GM21381 (cell line): Measurements from ENCODE around the gene IZUMO4.

Experiments
- ATAC-seq: cut with Tn5 transposase; IDR thresholded peaks from one replicate; pipeline ENCODE4 v1.9.1; 2021; ENCODE audit warnings: mild to moderate bottlenecking, moderate library complexity; ENCODE audit not compliant: unreplicated experiment

Gene IZUMO4

DNA sequence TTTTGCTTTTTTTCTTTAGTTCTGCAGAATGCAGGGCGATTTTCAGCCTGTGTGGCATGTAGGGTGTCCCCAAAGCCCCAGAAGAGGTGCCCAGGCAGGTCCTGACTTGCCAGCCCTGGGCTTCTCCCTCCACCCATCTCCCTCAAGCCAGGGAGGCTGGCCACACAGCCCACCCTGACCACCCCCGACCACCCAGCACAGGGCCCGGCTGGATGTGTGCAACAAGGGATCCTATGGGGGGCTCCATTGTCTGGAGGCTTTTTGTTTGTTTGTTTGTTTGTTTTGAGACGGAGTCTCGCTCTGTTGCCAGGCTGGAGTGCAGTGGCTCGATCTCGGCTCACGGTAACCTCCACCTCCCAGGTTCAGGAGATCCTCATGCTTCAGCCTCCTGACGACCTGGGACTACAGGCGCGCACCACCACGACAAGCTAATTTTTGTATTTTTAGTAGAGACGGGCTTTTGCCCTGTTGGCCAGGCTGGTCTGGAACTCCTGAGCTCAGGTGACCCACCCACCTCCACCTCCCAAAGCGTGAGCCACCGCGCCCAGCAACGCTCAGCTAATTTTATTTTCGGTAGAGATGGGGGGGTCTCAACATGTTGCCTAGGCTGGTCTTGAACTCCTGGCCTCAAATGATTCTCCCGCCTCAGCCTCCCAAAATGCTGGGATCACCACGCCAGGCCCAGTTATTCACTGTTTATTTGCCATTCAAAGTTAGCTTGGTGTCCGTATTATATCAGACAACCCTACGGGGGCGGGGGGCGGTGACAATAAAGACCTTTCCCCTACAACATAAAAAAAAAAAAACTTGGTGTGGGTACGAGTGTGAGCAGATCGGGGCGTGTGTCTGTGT, 37.9 kb upstream of the IZUMO4 start:
- no peak for ATAC-seq

DNA sequence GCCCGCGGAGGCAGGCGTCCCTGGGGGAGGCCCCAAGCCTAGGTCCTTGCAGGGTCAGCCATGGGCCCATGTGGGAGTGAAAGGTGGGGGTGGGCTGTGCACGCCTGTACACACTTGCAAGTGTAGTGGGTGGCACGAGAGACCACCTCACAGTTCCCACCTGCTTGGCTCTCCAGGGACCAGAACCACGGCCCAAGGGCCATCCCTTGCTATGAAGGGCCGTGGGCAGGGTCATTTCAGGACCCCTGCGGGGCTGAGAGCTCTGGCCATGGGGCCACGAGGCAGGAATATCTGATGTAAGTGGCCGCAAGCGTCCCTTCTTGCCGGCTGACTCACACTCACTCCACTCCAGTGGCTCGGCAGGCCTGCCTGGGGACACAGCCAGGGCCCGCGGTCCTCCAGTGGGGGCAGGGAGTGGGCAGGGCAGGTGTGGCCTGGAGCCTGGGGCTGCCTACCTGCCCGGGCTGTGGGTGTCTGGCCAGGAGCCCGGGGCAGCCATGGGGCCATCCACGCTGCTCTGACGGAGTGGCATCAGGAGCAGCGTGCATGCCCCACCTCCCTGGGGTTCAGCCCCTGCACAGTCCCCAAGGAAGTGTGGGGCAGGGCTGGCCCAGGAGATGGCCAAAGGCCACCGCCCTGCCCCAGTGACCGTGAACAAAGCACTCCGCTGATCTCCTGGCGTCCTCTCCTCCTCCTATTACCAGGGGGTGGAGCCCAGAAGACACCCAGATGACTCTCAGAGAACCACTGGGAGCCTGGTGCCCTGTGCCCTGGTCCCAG, 37.1 kb upstream of the IZUMO4 start:
- ATAC-seq = no peak

GRCh38 chr19:2060884-2061494, 35.7 kb upstream of the IZUMO4 start:
- peak; percentile 21 for ATAC-seq

- ATAC-seq = peak; percentile 72
Measured at GRCh38 chr19:2061495-2062388, 35.0 kb upstream of the IZUMO4 start.

- ATAC-seq = no peak
Measured at GRCh38 chr19:2062389-2062729, 34.4 kb upstream of the IZUMO4 start.

DNA sequence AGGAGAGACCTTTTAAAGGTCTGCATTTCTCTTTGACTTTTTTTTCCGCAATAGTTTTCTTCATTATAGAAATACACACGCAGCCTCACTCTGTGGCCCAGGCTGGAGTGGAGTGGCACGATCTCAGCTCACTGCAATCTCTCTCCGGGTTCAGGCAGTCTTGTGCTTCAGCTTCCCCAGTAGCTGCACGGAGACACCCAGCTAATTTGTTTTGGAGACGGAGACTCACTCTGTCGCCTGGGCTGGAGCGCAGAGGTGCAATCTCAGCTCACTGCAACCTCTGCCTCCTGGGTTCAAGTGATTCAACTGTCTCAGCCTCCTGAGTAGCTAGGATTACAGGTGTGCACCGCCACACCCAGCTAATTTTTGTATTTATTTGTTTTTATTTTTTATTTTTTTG, 33.9 kb upstream of the IZUMO4 start:
- ATAC-seq = no peak

DNA sequence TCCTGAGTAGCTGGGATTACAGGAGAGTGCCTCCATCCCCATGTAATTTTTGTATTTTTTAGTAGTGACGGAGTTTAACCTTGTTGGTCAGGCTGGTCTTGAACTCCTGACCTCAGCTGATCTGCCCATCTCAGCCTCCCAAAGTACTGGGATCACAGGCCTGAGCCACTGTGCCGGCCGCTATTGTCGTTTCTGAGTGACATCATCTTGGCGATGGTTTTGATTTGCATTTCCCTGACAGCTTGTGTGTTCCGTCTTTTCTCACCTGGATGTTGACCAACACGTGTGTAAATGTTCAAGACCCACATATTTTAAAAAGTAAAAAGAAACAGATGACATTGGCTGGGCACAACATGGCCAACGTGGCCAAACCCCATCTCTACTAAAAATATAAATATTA, 32.9 kb upstream of the IZUMO4 start:
- ATAC-seq = no peak

DNA sequence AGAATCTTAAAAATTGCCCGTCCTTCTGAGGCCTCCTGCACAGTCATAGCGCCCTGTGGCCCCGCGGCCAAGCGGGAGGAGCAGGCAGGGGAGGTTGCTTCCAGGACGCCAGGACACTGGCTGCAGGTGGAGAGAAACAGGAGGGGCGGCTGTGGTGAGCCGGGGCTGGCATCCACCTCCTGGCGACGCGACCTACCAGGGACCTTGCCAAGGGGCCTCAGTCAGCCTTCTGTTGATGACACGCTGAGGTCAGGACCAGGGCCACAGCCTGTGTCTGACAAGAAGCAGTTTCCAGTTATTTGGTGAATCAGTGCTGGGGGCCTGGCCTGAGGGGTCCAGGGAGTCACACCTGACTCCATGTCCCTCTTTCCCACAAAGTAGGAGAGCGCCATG, 32.3 kb upstream of the IZUMO4 start:
- no peak for ATAC-seq

- no peak for ATAC-seq
Measured at GRCh38 chr19:2064788-2065524, 31.8 kb upstream of the IZUMO4 start.

DNA sequence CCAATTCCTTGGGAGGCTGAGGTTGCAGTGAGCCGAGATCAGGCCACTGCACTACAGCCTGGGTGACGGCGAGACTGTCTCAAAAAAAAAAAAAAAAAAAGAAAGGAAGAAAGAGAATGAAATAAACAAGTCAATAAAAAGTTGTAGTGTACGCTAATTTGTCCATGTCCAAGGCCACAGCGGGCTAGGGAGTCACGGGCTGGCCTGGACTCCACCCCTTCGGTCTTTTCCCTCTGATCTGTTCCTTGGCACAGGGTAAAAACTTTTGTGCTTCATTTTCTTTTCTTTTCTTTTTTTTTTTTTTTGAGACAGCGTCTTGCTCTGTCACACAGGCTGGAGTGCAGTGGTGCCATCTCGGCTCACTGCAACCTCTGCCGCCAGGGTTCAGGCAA, 26.3 kb upstream of the IZUMO4 start:
- no peak for ATAC-seq

DNA sequence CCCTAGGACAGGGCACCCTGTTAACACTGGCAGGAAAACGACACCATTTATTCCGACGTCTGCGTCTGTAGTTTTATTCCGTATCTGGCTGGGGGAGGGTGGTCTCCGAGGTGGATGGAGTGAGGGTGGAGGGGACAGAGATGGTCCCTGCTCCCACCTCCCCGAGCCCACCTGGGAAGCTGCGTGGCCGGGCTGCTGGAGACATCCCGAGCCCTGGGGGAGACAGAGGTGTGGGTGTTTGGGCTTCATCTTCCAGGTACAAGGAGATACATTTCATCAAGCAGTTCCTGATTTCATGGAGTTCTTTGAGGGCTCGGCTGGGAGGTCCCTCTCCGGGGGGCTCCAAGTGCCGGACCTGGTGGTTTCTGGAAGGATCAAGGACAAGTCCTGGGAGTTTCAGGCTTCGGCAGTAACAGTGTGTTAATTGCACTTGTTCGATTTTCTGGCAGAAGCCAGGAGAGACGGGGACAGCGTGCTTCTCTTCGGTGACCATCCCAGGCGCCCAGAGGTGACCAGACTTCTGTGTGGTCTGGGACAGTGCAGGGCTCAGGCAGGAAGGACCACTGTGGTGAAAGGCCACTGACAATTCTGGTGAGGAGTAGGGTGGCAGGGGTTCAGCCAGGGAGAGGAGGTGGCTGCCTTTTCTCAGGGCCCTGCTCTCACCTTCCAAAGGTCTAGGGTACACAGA, 25.6 kb upstream of the IZUMO4 start:
- ATAC-seq = no peak

DNA sequence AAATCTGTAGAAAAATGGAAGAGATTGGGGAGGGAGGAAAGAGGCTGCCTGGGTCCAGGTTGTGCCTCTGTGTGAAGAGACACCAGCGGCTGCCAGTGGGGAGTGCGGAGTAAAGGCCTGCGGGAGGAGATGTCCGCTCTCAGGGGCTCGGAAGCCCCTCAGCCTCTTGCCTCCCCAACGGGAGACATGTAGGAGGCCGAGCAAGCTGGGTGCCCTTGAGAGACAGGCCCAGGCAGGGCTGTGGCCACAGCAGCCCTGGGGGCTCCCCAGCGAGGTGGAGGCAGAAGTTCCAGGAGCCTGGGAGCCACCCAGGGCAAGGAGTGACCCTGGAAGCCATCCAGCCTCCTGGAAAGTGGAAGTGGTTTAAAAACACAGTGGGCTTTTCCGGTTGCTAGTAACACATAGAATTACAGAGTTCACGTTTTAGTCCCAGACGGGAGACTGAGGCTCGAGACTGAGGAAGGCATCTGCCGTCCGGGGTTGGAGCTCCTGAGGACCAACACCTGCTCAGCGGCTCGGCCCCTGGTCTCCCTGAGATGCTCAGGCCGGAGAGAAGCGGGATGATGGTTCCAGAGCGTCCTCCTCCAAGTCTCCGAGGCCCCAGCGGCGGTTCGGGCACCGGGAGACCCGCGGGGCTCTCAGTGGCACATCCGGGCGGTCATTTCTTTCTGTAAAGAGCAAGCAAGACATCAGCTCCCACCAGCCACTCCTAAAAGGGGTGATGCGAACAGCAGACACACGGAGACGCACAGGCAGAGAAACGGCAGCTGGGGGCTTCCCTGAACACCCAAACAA, 23.8 kb upstream of the IZUMO4 start:
- ATAC-seq = no peak

DNA sequence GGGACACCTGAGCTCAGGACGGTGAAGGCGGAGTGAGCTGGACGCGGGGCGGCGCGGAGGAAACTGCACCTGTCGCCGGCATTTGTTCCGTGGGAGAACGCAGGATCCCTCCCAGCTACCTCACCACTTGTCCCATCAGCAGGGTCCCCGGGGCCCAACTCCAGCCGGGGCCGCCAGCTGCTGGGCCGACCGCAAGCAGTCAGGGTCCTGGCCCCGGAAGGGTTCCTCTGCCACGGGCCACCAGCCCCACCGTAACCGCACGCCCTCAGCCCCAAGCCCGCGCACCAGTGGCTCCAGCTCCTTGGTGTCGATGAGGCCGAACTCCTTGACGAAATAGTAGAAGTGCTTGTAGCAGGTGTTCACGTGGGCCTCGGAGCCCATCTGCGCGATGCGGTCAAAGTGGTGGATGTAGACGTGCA, 20.2 kb upstream of the IZUMO4 start:
- no peak for ATAC-seq

DNA sequence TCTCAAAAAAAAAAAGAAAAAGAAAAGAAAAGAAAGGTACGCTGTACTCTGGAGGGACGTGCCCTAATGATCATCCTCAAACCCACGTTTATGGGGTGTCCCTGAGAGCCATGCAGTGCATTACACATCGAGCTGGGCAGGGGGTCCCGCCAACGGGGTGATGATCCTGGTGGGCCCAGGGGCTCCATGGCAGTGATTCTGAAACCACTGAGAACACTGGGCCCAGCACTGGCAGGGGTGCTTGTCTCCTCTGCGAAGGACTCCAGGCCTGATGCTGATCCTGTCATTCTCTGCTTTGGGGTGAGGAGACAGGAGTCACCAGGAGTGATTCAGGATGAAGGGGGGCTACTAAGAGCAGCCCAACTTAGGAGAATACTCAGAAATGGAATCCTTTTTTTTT, 19.3 kb upstream of the IZUMO4 start:
- ATAC-seq = no peak

- no peak for ATAC-seq
Measured at GRCh38 chr19:2077833-2078619, 18.7 kb upstream of the IZUMO4 start.

DNA sequence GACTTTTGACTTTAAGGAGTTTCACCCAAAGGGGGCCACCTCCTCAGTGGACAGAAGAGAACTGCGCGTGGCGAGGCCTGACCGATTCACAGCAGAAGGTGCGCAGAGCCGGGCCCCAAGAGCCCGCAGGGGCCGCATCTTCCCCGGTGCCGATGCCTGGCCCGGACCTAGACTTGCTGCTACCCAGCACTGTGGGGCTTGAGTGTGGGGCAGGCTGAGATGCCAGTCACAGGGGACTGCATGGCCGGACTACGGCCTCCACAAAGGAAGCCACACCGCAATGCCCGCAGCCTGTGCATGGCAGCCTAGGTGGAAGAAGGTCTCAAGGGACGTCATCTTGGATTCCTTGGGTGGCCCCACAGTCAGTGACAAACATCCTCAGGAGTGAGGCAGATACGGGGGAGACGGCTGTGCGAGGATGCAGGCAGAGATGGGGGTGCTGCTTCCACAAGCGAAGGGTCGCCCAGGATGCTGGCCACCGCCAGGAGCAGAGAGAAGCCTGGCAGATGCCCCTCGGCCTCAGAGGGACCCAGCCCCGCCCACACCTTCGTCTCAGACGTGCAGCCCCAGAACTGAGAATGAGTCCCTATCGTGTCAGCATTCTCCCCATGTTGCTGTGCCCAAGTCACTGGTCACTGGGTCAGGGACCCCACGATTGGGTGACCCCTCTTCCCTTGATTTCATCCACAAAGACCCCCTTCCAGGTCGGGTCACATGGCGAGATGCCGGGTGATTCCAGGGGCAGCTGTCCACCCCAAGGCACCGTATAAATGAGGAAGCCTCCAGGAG, 17.4 kb upstream of the IZUMO4 start:
- ATAC-seq = no peak

- no peak for ATAC-seq
Measured at GRCh38 chr19:2079865-2080301, 16.8 kb upstream of the IZUMO4 start.
